K562 (cell line): Measurements from ENCODE around the gene YAP1. TPM values are rescaled to one million over a fixed set of nuclear protein-coding genes. Genes with fewer than 3 reads are reported as not detected.

Experiments
- polyA plus RNA-seq, 8 experiments: library from polyadenylated mRNA; depleted of rRNA in 4 of 8; stranded (reverse) in 5 of 8; unstranded in 3 of 8; fragments of >200 nt; fragmentation: Nextera tagmentation in 2 of 8; fragmentation: Illumina TruSeq in 1 of 8; extraction: Ambion mirVana in 2 of 8; extraction: Trizol in 1 of 8; gene quantifications; 2 replicates each; pipeline versions ENCODE4 v1.2.1 to v1.2.3, GENCODE V29; 2011 to 2014; ENCODE audit warnings: inconsistent platforms in 1 of 8, missing spikeins in 1 of 8
- total RNA-seq, 7 experiments: library from RNA; depleted of rRNA in 6 of 7; stranded (reverse); fragments of >200 nt in 6 of 7; fragmentation: Illumina TruSeq in 2 of 7; extraction: Trizol in 2 of 7; gene quantifications; 2 replicates each; pipeline versions ENCODE4 v1.2.1 to v1.2.3, GENCODE V29; 2011 to 2021; ENCODE audit warnings: low replicate concordance in 1 of 7
- TF ChIP-seq, protein P1 (sequence below): fragments of 450-650 bp; IDR thresholded peaks from 2 replicates; pipeline ENCODE4 v1.6.1; 2016; ENCODE audit warnings: mild to moderate bottlenecking, moderate library complexity

Gene YAP1
- total and polyA plus RNA-seq, 9 of the 15 experiments (the other 6 are each of a cell fraction or from before 2014, with no cell fraction given), result 0.18 TPM; not detected in 8

- TF ChIP-seq, protein P1, sequence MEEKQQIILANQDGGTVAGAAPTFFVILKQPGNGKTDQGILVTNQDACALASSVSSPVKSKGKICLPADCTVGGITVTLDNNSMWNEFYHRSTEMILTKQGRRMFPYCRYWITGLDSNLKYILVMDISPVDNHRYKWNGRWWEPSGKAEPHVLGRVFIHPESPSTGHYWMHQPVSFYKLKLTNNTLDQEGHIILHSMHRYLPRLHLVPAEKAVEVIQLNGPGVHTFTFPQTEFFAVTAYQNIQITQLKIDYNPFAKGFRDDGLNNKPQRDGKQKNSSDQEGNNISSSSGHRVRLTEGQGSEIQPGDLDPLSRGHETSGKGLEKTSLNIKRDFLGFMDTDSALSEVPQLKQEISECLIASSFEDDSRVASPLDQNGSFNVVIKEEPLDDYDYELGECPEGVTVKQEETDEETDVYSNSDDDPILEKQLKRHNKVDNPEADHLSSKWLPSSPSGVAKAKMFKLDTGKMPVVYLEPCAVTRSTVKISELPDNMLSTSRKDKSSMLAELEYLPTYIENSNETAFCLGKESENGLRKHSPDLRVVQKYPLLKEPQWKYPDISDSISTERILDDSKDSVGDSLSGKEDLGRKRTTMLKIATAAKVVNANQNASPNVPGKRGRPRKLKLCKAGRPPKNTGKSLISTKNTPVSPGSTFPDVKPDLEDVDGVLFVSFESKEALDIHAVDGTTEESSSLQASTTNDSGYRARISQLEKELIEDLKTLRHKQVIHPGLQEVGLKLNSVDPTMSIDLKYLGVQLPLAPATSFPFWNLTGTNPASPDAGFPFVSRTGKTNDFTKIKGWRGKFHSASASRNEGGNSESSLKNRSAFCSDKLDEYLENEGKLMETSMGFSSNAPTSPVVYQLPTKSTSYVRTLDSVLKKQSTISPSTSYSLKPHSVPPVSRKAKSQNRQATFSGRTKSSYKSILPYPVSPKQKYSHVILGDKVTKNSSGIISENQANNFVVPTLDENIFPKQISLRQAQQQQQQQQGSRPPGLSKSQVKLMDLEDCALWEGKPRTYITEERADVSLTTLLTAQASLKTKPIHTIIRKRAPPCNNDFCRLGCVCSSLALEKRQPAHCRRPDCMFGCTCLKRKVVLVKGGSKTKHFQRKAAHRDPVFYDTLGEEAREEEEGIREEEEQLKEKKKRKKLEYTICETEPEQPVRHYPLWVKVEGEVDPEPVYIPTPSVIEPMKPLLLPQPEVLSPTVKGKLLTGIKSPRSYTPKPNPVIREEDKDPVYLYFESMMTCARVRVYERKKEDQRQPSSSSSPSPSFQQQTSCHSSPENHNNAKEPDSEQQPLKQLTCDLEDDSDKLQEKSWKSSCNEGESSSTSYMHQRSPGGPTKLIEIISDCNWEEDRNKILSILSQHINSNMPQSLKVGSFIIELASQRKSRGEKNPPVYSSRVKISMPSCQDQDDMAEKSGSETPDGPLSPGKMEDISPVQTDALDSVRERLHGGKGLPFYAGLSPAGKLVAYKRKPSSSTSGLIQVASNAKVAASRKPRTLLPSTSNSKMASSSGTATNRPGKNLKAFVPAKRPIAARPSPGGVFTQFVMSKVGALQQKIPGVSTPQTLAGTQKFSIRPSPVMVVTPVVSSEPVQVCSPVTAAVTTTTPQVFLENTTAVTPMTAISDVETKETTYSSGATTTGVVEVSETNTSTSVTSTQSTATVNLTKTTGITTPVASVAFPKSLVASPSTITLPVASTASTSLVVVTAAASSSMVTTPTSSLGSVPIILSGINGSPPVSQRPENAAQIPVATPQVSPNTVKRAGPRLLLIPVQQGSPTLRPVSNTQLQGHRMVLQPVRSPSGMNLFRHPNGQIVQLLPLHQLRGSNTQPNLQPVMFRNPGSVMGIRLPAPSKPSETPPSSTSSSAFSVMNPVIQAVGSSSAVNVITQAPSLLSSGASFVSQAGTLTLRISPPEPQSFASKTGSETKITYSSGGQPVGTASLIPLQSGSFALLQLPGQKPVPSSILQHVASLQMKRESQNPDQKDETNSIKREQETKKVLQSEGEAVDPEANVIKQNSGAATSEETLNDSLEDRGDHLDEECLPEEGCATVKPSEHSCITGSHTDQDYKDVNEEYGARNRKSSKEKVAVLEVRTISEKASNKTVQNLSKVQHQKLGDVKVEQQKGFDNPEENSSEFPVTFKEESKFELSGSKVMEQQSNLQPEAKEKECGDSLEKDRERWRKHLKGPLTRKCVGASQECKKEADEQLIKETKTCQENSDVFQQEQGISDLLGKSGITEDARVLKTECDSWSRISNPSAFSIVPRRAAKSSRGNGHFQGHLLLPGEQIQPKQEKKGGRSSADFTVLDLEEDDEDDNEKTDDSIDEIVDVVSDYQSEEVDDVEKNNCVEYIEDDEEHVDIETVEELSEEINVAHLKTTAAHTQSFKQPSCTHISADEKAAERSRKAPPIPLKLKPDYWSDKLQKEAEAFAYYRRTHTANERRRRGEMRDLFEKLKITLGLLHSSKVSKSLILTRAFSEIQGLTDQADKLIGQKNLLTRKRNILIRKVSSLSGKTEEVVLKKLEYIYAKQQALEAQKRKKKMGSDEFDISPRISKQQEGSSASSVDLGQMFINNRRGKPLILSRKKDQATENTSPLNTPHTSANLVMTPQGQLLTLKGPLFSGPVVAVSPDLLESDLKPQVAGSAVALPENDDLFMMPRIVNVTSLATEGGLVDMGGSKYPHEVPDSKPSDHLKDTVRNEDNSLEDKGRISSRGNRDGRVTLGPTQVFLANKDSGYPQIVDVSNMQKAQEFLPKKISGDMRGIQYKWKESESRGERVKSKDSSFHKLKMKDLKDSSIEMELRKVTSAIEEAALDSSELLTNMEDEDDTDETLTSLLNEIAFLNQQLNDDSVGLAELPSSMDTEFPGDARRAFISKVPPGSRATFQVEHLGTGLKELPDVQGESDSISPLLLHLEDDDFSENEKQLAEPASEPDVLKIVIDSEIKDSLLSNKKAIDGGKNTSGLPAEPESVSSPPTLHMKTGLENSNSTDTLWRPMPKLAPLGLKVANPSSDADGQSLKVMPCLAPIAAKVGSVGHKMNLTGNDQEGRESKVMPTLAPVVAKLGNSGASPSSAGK, result no peak
Measured at GRCh38 chr11:102186551-102187191, 76.4 kb downstream of the YAP1 start (continued).
